SK-N-SH (cell line): ENCODE data around the gene CYP2C18. TPM values are rescaled to one million over a fixed set of nuclear protein-coding genes. Genes with fewer than 3 reads are reported as not detected.

Source experiments
- CTCF ChIA-PET: fragments of 300-600, 350-600 bp; formaldehyde crosslinking; extraction: SDS; loops from one replicate; lab custom pipeline; 2021; lab: Yijun Ruan, JAX
- POLR2A ChIA-PET: fragments of 350-600 bp; sonication (Branson Sonifier 250); formaldehyde crosslinking; extraction: SDS; loops from one replicate; lab custom pipeline; 2020; ENCODE audit warnings: antibody characterized with exemption, inconsistent platforms; lab: Yijun Ruan, JAX
- DNase-seq: peaks from one replicate; pipeline ENCODE4 v3.0.0; 2012
- H2AFZ ChIP-seq: fragments of 200-600 bp; sonication (generic); 2 replicates; pipeline ENCODE4 v1.8.1; 2016; ENCODE audit warnings: antibody characterized with exemption, mild to moderate bottlenecking, low read depth
- H3F3A ChIP-seq: fragments of 200-600 bp; sonication (generic); replicated peaks from 2 replicates; pipeline ENCODE3; 2016; ENCODE audit warnings: antibody characterized with exemption, mild to moderate bottlenecking; ENCODE audit not compliant: insufficient read depth
- H3K27ac ChIP-seq, 2 experiments: fragments of 200-500 bp in 1 of 2; fragments of 200-600 bp in 1 of 2; sonication (Bioruptor generic) in 1 of 2; sonication (generic), shearing (Covaris generic) in 1 of 2; 2 replicates each; pipeline versions ENCODE4 v1.5.1 to v1.6.1; 2014 to 2016; ENCODE audit warnings: low read depth in 2 of 2, inconsistent platforms in 1 of 2, low read length in 1 of 2, mild to moderate bottlenecking in 1 of 2, mixed read lengths in 1 of 2
- H3K27me3 ChIP-seq: fragments of 200-600 bp; sonication (generic), shearing (Covaris generic); 2 replicates; pipeline ENCODE4 v1.6.1; 2016; ENCODE audit warnings: mixed run types; ENCODE audit not compliant: insufficient read depth
- H3K36me3 ChIP-seq, 2 experiments: fragments of 200-500 bp in 1 of 2; fragments of 200-600 bp in 1 of 2; sonication (Bioruptor generic) in 1 of 2; sonication (generic) in 1 of 2; replicated peaks in 1 of 2; 2 replicates each; pipeline versions ENCODE3 to v1.5.1; 2014 to 2016; ENCODE audit warnings: low read length in 1 of 2, mild to moderate bottlenecking in 1 of 2; ENCODE audit not compliant: insufficient read depth in 2 of 2, control insufficient read depth in 1 of 2
- H3K4me1 ChIP-seq, 2 experiments: fragments of 200-500 bp in 1 of 2; fragments of 200-600 bp in 1 of 2; sonication (Bioruptor generic) in 1 of 2; sonication (generic), shearing (Covaris generic) in 1 of 2; 2 replicates each; pipeline versions ENCODE4 v1.5.1 to v1.6.1; 2014 to 2016; ENCODE audit warnings: low read depth in 1 of 2, low read length in 1 of 2, mixed run types in 1 of 2; ENCODE audit not compliant: insufficient read depth in 2 of 2, control insufficient read depth in 1 of 2
- H3K4me2 ChIP-seq: fragments of 200-600 bp; sonication (generic), shearing (Covaris generic); 2 replicates; pipeline ENCODE4 v1.6.1; 2017; ENCODE audit warnings: mixed run types
- H3K4me3 ChIP-seq, 2 experiments: fragments of 200-500 bp in 1 of 2; fragments of 200-600 bp in 1 of 2; sonication (Bioruptor generic) in 1 of 2; sonication (generic), shearing (Covaris generic) in 1 of 2; 2 replicates each; pipeline versions ENCODE4 v1.5.1 to v1.8.1; 2014 to 2016; ENCODE audit warnings: low read depth in 2 of 2, inconsistent platforms in 1 of 2, low read length in 1 of 2, mild to moderate bottlenecking in 1 of 2, mixed read lengths in 1 of 2, moderate library complexity in 1 of 2
- H3K79me2 ChIP-seq: fragments of 200-600 bp; sonication (generic); 2 replicates; pipeline ENCODE4 v1.8.1; 2017; ENCODE audit warnings: mild to moderate bottlenecking; ENCODE audit not compliant: insufficient read depth
- H3K9ac ChIP-seq: fragments of 200-600 bp; sonication (generic); 2 replicates; pipeline ENCODE4 v1.6.1; 2017; ENCODE audit warnings: mixed run types
- H3K9me2 ChIP-seq: fragments of 200-600 bp; sonication (generic); 2 replicates; pipeline ENCODE4 v1.6.1; 2017; ENCODE audit warnings: mixed run types
- H3K9me3 ChIP-seq: fragments of 200-600 bp; sonication (generic); 2 replicates; pipeline ENCODE4 v1.6.1; 2017; ENCODE audit warnings: mixed run types, mild to moderate bottlenecking, moderate library complexity
- H4K20me1 ChIP-seq: fragments of 200-600 bp; sonication (generic); 2 replicates; pipeline ENCODE4 v1.6.1; 2017; ENCODE audit warnings: mild to moderate bottlenecking, mixed run types; ENCODE audit not compliant: insufficient read depth
- CHD2 ChIP-seq: fragments of 150-350 bp; IDR thresholded peaks from 2 replicates; pipeline ENCODE4 v1.6.1; 2018; ENCODE audit warnings: low read length; ENCODE audit not compliant: partially characterized antibody
- ELF1 ChIP-seq: IDR thresholded peaks from 2 replicates; pipeline ENCODE4 v1.4.0; 2012
- FOXJ3 ChIP-seq: sonication (generic); formaldehyde crosslinking; IDR thresholded peaks from 2 replicates; pipeline ENCODE4 v1.5.1; 2020; ENCODE audit warnings: mild to moderate bottlenecking, missing genetic modification reagents
- GATA2 ChIP-seq: sonication (generic); formaldehyde crosslinking; IDR thresholded peaks from 2 replicates; pipeline ENCODE4 v1.5.0; 2020; ENCODE audit warnings: mild to moderate bottlenecking, missing genetic modification reagents
- JUND ChIP-seq: IDR thresholded peaks from 2 replicates; pipeline ENCODE4 v1.4.0; 2012
- MEF2A ChIP-seq: IDR thresholded peaks from 2 replicates; pipeline ENCODE4 v1.4.0; 2012; ENCODE audit warnings: low read depth, borderline replicate concordance
- MXI1 ChIP-seq: IDR thresholded peaks from 2 replicates; pipeline ENCODE4 v1.6.1; 2012; ENCODE audit warnings: mild to moderate bottlenecking, low read depth, low read length, improper control_type of control experiment
- NFIC ChIP-seq: IDR thresholded peaks from 2 replicates; pipeline ENCODE4 v1.4.0; 2012; ENCODE audit warnings: borderline replicate concordance
- NRF1 ChIP-seq: IDR thresholded peaks from 2 replicates; pipeline ENCODE4 v1.6.1; 2012; ENCODE audit warnings: low read depth, mild to moderate bottlenecking, low read length
- PBX3 ChIP-seq: IDR thresholded peaks from 2 replicates; pipeline ENCODE4; 2012
- POLR2AphosphoS5 ChIP-seq: IDR thresholded peaks from 2 replicates; pipeline ENCODE4 v1.6.1; 2012; ENCODE audit warnings: low read depth, low read length
- RCOR1 ChIP-seq: fragments of 150-350 bp; IDR thresholded peaks from 2 replicates; pipeline ENCODE4 v1.6.1; 2017; ENCODE audit warnings: antibody characterized with exemption, low read length
- RFX5 ChIP-seq: IDR thresholded peaks from 2 replicates; pipeline ENCODE4 v1.6.1; 2012; ENCODE audit warnings: mild to moderate bottlenecking, improper control_type of control experiment, low read length
- SIN3A ChIP-seq: IDR thresholded peaks from 2 replicates; pipeline ENCODE4 v1.6.1; 2012; ENCODE audit warnings: low read depth, mild to moderate bottlenecking, low read length, moderate library complexity, borderline replicate concordance
- TAF1 ChIP-seq: IDR thresholded peaks from 2 replicates; pipeline ENCODE4 v1.6.1; 2012; ENCODE audit warnings: low read depth, mild to moderate bottlenecking, low read length, moderate library complexity, borderline replicate concordance
- TCF12 ChIP-seq: IDR thresholded peaks from 2 replicates; pipeline ENCODE4 v1.4.0; 2012
- TEAD4 ChIP-seq: IDR thresholded peaks from 2 replicates; pipeline ENCODE4 v1.4.0; 2012; ENCODE audit warnings: mild to moderate bottlenecking, borderline replicate concordance; ENCODE audit not compliant: insufficient read depth
- USF1 ChIP-seq: IDR thresholded peaks from 2 replicates; pipeline ENCODE4 v1.4.0; 2012; ENCODE audit warnings: low read depth, borderline replicate concordance
- WGBS: methylation state at CpG from one replicate; pipeline ENCODE4 v1.1.6; 2017; ENCODE audit warnings: low lambda C conversion rate; 5-methylcytosine and 5-hydroxymethylcytosine counted together
- polyA plus RNA-seq, 3 experiments: library from polyadenylated mRNA; depleted of rRNA; stranded (reverse); fragments of >200 nt; gene quantifications; 2 replicates each; pipeline ENCODE4 v1.2.3, GENCODE V29; 2012
- TF ChIP-seq, protein P1 (sequence below): fragments of 200-600 bp; sonication (generic); IDR thresholded peaks from 2 replicates; pipeline ENCODE4 v1.6.1; 2017; ENCODE audit warnings: antibody characterized with exemption, mild to moderate bottlenecking, moderate library complexity
- TF ChIP-seq, protein P2 (sequence below): fragments of 150-350 bp; IDR thresholded peaks from 2 replicates; pipeline ENCODE4 v1.6.1; 2017; ENCODE audit warnings: antibody characterized with exemption, low read length, low read depth, borderline replicate concordance
- TF ChIP-seq, protein P3 (sequence below): IDR thresholded peaks from 2 replicates; pipeline ENCODE4 v1.6.1; 2012; ENCODE audit warnings: mild to moderate bottlenecking, low read depth, low read length, moderate library complexity
- TF ChIP-seq, protein P4 (sequence below): IDR thresholded peaks from 2 replicates; pipeline ENCODE4 v1.4.0; 2012; ENCODE audit warnings: low read depth

CYP2C18 gene
- polyA plus RNA-seq, 1 of the 3 experiments (the other 2 are of a cell fraction): not detected

GRCh38 chr10:94735197-94735596, 51.7 kb downstream of the CYP2C18 start:
- Histone ChIP-seq H3K27me3 (no peaks in the 10 kb centered on the region), H3K4me2 (no peak overlapping the region), H3K36me3 (no peaks in the 10 kb centered on the region), H3K9me3 (no peaks in the 10 kb centered on the region), H3F3A (no peaks in the 10 kb centered on the region), H3K27ac (no peak overlapping the region), H3K79me2 (no peaks in the 10 kb centered on the region), H2AFZ (no peak overlapping the region), H3K9ac (no peak overlapping the region), H4K20me1 (no peaks in the 10 kb centered on the region), H3K4me1 (no peaks in the 10 kb centered on the region), H3K4me3 (no peak overlapping the region), H3K9me2 (no peaks in the 10 kb centered on the region)
- DNase-seq: no peak
- 23% methylated on average over 3 of the region's 3 CpGs for WGBS
- TF ChIP-seq GATA2 (CRISPR knock-in tag) (no peak), CHD2 (no peak), MXI1 (no peak), MEF2A (no peak), TCF12 (no peak), PBX3 (no peak), POLR2AphosphoS5 (no peak), NRF1 (no peak), RFX5 (no peak), RCOR1 (no peak)
- TF ChIP-seq, protein P1, sequence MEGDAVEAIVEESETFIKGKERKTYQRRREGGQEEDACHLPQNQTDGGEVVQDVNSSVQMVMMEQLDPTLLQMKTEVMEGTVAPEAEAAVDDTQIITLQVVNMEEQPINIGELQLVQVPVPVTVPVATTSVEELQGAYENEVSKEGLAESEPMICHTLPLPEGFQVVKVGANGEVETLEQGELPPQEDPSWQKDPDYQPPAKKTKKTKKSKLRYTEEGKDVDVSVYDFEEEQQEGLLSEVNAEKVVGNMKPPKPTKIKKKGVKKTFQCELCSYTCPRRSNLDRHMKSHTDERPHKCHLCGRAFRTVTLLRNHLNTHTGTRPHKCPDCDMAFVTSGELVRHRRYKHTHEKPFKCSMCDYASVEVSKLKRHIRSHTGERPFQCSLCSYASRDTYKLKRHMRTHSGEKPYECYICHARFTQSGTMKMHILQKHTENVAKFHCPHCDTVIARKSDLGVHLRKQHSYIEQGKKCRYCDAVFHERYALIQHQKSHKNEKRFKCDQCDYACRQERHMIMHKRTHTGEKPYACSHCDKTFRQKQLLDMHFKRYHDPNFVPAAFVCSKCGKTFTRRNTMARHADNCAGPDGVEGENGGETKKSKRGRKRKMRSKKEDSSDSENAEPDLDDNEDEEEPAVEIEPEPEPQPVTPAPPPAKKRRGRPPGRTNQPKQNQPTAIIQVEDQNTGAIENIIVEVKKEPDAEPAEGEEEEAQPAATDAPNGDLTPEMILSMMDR: no peak
- TF ChIP-seq, protein P2, sequence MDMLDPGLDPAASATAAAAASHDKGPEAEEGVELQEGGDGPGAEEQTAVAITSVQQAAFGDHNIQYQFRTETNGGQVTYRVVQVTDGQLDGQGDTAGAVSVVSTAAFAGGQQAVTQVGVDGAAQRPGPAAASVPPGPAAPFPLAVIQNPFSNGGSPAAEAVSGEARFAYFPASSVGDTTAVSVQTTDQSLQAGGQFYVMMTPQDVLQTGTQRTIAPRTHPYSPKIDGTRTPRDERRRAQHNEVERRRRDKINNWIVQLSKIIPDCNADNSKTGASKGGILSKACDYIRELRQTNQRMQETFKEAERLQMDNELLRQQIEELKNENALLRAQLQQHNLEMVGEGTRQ: no peak
- CTCF ChIA-PET: interaction anchor here (1.4 kb wide), 1 partner anchor 229 kb away, joined by 3 read pairs; no protein-coding TSS in a partner anchor
- POLR2A ChIA-PET: no interaction called here

DNA sequence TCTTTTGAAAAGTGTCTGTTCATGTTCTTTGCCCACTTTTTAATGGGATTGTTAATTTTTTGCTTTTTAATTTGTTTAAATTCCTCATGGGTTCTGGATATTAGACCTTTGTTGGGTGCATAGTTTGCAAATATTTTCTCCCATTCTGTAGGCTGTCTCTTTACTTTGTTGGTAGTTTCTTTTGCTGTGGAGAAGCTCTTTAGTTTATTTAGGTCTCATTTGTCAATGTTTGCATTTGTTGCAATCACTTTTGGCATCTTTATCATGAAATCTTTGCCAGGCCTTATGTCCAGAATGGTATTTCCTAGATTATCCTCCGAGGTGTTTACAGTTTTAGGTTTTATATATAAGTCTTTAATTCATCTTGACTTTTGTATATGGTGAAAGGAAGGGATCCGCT, 55.1 kb downstream of the CYP2C18 start:
- ChIA-PET POLR2A (no interaction called here), CTCF (no interaction called here)
- Histone ChIP-seq H3K36me3 (no peaks in the 10 kb centered on the region), H2AFZ (no peak overlapping the region), H3K27ac (no peak overlapping the region), H3K4me2 (no peak overlapping the region), H3K9me3 (no peaks in the 10 kb centered on the region), H3K79me2 (no peaks in the 10 kb centered on the region), H3K4me1 (no peaks in the 10 kb centered on the region), H3K9me2 (no peaks in the 10 kb centered on the region), H3K27me3 (no peaks in the 10 kb centered on the region), H4K20me1 (no peaks in the 10 kb centered on the region), H3K9ac (no peak overlapping the region), H3K4me3 (no peak overlapping the region), H3F3A (no peaks in the 10 kb centered on the region)
- no peak for DNase-seq
- WGBS: 18% methylated on average over 2 of the region's 2 CpGs
- TF ChIP-seq, protein P3, sequence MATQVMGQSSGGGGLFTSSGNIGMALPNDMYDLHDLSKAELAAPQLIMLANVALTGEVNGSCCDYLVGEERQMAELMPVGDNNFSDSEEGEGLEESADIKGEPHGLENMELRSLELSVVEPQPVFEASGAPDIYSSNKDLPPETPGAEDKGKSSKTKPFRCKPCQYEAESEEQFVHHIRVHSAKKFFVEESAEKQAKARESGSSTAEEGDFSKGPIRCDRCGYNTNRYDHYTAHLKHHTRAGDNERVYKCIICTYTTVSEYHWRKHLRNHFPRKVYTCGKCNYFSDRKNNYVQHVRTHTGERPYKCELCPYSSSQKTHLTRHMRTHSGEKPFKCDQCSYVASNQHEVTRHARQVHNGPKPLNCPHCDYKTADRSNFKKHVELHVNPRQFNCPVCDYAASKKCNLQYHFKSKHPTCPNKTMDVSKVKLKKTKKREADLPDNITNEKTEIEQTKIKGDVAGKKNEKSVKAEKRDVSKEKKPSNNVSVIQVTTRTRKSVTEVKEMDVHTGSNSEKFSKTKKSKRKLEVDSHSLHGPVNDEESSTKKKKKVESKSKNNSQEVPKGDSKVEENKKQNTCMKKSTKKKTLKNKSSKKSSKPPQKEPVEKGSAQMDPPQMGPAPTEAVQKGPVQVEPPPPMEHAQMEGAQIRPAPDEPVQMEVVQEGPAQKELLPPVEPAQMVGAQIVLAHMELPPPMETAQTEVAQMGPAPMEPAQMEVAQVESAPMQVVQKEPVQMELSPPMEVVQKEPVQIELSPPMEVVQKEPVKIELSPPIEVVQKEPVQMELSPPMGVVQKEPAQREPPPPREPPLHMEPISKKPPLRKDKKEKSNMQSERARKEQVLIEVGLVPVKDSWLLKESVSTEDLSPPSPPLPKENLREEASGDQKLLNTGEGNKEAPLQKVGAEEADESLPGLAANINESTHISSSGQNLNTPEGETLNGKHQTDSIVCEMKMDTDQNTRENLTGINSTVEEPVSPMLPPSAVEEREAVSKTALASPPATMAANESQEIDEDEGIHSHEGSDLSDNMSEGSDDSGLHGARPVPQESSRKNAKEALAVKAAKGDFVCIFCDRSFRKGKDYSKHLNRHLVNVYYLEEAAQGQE: no peak
- TF ChIP-seq USF1 (no peak), JUND (no peak), MXI1 (no peak), TEAD4 (no peak), RFX5 (no peak), SIN3A (no peak), FOXJ3 (CRISPR knock-in tag) (no peak), NFIC (no peak), TAF1 (no peak), ELF1 (no peak)
- TF ChIP-seq, protein P4, sequence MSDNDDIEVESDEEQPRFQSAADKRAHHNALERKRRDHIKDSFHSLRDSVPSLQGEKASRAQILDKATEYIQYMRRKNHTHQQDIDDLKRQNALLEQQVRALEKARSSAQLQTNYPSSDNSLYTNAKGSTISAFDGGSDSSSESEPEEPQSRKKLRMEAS: no peak
